HS-5 (cell line): Measurements from ENCODE around the gene KLKB1.
"Not testable (repeated sequence)": the region's sequence is repeated elsewhere in the genome, so short reads cannot be mapped to it uniquely, and the experiment has no call there.

Experiments
- DNase-seq: peaks from one replicate; pipeline ENCODE4 v3.0.0-alpha.2; 2012; ENCODE audit warnings: low read depth

The KLKB1 gene

DNA sequence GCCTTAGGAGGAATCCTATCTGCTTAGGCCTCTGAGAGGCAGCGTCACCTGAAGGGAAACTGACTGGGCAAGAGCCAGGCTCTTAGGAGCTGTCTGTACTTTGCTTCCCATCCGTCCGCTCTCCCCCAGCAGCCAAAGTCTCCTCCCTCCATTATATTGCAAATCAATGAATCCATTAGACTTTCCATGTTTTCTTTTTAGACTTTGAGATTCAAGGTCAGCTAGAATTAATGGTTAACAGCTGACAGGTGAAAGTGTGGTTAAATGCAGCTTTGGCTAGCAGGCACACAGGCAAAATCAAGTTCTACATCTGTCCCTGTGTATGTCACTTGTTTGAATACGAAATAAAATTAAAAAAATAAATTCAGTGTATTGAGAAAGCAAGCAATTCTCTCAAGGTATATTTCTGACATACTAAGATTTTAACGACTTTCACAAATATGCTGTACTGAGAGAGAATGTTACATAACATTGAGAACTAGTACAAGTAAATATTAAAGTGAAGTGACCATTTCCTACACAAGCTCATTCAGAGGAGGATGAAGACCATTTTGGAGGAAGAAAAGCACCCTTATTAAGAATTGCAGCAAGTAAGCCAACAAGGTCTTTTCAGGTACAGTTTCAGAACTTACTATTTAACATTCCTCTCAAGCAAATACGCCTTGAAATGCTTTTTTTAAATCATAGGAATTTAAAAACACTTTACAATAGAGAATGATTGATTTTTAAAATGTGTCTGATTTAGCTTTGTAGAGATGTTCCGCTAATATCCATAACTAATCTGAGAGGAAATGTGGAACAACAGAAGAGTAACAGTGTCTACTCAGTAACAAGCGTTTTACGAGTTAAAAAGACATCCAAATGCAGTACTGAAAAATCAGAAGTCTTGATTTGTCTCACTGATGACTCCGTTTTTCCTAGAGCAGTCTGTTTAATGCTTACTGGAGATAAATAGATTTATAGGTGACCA lies 38.7 kb downstream of the KLKB1 start, which contains the start of gene F11:
F11 (plus strand) TSS at position 507 of the 970 bp plus-strand sequence. CDS start 948 bp downstream, outside the sequence.
- no peak for DNase-seq

GRCh38 chr4:186266729-186267456 lies 39.6 kb downstream of the KLKB1 start:
- DNase-seq = no peak

GRCh38 chr4:186271081-186271678 lies 43.9 kb downstream of the KLKB1 start:
- DNase-seq = no peak

DNA sequence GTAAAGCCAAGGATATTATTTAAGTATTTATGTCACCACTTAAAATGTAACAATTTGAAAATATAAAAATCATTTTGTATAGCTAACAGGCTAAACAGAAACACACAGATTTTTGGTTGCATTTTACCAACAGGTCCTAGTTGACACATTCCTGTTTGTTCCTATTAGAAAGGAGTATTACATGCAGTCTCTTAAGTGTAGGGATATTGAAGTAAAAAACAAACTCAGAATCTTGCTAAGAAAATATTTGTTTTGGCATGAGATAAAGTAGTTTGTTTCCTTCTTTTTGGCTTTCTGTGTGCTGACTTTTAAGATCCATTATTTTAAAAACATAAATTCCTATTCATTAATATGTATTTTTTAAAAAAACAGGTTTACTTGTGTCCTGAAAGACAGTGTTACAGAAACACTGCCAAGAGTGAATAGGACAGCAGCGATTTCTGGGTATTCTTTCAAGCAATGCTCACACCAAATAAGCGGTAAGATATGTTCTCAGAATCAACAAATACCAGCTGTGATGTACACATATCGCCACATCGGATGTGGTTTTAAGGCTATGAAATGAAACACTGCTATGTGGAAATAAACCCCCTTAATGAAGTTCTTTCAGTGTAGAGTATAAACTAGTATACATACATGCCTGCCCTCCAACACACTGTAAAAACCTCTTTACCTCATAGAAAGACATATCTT lies 45.5 kb downstream of the KLKB1 start:
- no peak for DNase-seq

- not testable (repeated sequence) for DNase-seq
Measured at GRCh38 chr4:186273392-186273789, 46.1 kb downstream of the KLKB1 start.

DNA sequence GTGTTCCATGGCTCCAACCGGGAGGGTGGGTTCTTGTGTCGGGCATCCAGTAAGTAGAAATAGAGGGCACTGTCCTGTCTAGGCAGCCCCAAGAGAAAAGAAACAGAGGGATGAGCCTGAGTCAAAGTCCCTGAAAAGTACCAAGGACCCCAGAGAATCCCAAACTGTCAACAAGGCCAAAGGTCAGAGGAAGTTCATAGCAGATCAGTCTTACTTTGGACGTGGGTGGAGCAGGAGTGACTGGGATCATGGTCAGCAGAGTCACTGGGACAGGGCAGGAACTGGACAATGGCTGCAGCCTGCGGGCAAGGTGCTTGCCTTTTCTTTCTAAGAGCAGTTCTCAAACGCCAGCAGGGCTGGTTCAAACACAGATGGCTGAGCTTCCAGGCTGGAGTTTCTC lies 56.0 kb downstream of the KLKB1 start:
- no peak for DNase-seq

DNA sequence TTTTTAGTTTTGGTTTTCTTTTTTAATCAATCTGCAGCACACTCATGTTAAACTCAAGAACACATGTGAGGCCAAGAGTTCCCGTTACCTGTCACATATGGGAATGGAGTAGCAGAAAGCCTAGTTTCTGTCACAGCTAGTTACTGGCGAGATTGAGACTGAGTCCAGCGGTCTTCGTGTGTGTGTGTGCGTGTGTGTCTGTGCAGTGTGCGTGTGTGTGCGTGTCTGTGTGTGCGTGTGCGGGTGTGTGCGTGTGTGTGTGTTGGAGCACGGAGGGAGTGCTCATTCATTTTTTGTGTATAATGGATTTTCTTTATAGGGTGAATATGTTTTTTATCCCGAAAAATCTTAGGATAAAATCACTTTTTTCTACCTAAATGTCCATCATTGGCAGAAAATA lies 57.8 kb downstream of the KLKB1 start:
- DNase-seq = no peak

- DNase-seq = no peak
Measured at GRCh38 chr4:186286581-186286980, 59.3 kb downstream of the KLKB1 start.

DNA sequence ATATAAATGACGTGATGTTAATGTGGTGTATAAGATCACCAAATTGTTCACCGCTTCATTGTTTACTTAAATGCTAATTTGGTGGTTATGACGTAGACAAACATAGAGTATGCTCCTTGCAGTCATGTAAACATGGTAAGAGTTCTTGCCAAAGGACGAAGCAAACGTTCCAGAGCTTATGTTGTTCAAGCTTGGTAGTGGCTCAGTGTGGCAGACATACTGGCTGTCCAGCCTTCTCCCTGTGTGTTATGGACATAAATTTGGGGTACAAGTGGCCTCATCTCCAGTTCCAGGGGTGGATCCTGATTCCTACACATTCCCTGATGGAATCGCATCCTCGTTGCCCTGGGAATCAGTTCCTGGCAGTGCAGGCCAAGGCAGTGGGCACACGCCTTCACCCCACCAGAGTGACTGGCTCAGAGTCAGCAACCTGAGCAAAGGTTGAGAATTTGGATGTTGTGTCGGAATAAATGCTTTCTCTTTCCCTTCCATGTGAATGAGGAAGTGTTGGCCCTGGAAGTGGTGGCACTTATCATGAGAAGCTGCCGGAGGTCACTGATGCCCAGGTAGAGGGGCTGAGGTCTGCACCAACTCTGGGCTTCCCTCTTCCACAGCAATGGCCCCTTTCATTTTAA lies 64.1 kb downstream of the KLKB1 start:
- DNase-seq = no peak

DNA sequence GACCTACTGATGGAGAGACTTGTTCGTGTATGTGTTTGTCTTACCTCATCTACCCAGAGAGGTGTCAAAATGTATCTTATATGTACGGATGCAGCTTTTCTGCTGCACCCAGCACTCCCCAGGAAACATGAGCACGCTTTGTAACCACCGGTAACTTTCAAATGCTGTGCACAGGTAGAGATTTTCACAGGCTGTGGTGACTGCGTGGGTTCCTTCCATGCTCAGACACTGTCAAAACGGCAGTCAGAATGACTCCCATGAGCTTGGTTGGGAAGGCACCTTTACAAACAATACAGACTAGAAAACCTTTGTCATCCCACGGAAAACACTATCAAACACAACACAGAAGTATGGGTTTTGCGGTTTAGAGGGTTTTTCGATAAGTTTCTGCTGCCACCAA lies 66.9 kb downstream of the KLKB1 start:
- no peak for DNase-seq

GRCh38 chr4:186296481-186296880 lies 69.2 kb downstream of the KLKB1 start:
- DNase-seq = no peak

DNA sequence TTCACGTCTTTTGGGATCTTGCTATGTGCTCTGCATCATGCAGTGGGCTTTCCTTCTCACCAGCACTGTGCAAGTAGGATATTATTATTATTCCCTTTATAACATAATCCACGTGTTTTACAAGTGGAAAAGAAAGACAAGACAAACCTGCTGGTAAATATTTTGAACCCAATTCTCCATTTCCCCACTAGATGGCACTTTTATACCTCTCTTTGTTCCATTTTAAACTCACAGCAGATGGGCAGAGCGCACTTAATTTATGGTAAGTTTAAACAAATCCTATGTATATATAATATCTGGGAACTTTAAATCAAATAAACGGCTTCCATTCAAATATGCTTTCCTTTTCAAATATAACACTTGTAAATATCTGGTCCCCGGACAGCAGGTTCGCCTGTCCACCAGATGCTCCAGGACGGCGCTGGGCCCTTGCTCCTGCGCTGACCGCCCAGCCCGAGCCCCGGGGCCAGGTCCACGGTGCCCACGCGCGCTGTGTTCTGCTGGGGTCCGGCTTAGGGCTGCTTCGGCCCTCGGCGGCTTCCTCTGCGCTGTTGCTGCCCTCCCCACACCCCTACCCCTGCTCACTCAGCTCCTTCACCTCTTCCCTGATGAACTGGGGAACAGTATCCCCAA lies 69.8 kb downstream of the KLKB1 start:
- DNase-seq = peak; percentile 19

GRCh38 chr4:186298031-186298647 lies 70.8 kb downstream of the KLKB1 start:
- no peak for DNase-seq

DNA sequence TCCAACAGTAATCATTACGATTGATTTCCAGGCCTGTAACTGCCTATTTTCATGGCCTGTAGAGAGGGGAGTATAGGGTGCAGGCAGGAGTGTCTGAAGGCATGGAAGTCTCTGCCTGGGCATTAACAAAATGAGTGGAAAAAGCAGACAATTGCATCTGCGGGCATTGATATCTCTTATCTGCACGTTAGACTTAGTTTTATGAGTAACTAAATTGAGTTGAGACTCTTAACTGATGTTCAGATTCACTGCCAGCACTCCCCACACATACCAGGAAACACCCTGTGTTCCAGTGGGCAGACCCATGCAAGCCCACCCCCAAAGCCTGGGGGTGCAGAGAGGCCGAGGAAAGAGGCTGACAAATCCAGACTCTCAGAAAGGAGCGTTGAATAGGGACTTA lies 72.0 kb downstream of the KLKB1 start:
- DNase-seq = no peak

DNA sequence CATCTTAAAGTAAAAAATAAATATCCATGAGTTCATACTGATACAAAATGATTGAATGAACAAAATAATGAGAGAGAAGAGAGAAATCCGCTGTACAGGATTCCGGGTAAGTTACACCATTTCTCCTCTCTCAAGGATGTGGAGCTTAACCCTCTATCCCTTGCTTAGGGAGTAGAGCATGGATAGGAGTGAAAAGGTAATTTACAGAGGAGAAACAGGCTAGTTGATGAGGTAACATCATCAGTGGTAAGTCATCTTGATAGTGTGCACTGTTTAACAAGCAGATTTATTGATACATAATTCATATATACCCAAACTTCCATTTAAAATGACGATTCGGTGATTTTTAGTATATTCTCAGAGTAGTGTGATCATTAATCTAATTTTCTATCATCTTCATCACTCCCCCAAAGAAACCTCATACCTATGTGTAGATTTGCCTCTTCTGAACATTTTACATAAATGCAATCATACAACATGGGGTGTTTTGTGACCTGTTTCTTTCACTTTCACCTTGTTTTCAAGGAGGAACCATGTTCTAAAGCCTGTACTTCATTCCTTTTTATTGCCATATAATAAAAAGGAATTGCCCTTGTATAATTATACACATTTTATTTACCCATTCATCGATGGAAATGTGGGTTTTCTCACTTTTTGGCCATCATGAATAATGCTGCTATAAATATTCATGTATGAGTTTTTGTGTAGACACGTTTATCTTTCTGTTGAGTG lies 73.5 kb downstream of the KLKB1 start:
- no peak for DNase-seq

DNA sequence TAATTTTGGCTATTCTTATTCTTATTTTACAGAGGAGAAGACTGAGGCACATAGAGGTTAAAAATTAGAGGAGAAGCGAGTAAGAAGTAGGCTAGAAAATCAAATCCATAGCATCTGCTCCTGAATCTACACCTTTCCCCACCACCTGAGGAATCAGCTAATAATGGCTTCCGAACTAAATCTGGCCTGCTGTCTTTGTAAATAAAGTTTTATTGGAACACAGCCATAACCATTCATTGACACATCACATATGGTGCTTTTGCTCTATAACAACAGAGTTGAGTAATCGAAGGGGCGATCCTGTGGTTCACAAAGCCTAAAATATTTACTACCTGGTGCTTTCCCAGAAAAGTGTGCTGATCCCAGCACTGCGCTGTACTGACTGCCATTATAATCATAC lies 76.9 kb downstream of the KLKB1 start:
- DNase-seq = no peak

DNA sequence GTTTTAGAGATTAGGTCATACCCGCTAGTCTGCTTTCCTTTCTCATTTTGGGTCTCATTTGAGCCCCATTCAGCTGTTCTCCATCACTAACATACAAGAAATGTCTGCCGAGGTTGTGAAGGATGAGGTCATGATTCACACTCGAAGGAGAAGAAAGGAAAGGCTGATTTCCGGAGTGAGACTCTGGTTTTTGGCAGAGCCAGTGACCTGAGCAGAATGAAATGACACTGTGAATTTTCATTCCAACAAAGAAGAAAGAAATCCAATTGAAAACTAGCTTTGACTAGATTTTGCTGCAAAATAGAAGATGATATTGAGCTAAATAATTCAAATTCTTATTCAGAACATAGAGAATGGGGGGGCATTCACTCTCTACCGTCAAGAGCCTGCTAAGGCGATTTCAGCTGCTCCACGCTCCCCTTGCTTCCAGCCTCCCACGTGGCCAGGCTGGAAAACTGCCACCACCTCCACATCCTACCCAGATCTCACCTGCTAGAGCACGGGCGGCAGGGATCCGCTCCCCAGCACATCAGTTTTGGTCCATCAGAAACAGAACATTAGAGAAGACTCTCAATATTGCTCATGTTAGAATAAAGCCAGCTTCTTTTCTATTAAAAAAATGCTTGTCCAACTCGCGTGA lies 77.7 kb downstream of the KLKB1 start:
- no peak for DNase-seq

DNA sequence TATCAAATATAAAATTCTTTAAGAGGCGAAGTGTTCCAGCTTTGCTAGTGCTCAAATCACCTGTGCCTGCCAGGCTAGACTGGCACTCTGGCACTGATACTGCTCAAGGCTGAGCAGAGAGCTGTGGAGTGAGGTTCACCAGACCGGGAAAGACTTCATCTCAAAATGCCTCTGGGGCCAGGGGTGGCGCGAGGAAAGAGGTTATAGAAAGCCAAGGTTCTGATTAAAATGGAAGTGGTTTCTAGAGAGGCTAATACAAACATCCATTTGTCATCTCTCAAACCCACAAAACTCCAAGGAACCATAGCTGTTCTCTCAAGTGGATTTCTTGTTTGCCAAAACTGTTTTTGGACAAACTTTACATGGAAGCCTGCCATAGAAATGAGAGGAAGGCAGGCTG lies 80.2 kb downstream of the KLKB1 start:
- no peak for DNase-seq

GRCh38 chr4:186307916-186308315 lies 80.6 kb downstream of the KLKB1 start:
- no peak for DNase-seq
